ENCODE results near the gene NEUROG1.

GRCh38 chr5:135582099-135582781 is 46.5 kb upstream of the NEUROG1 start:
- TF ChIP-seq POLR2A (IDR thresholded peaks at IDR 0.05): no peak
- TF ChIP-seq POLR2AphosphoS5 (IDR thresholded peaks at IDR 0.05): no peak

Measured in breast epithelium (tissue), 3 donors.